Right atrium auricular region (tissue), 2 donors: Measurements from ENCODE around the gene CRACDL. TPM values are rescaled to one million over a fixed set of nuclear protein-coding genes. Genes with fewer than 3 reads are reported as not detected.

Experiments used
- DNase-seq: peaks from one replicate; pipeline ENCODE4 v3.0.0-alpha.2; 2019; ENCODE audit warnings: low spot score
- H3K27ac ChIP-seq, 2 donors: fragments of 200-600 bp; sonication (generic); 1 replicate in 1 of 2; 2 replicates in 1 of 2; pipeline ENCODE4 v1.5.1; 2016 to 2019
- H3K27me3 ChIP-seq, 2 donors: fragments of 200-600 bp; sonication (generic); one replicate each; pipeline versions ENCODE4 v1.5.1 to v1.6.0; 2017 to 2019
- H3K36me3 ChIP-seq: fragments of 200-600 bp; sonication (generic); one replicate; pipeline ENCODE4 v1.5.1; 2016
- H3K4me1 ChIP-seq, 2 donors: fragments of 200-600 bp; sonication (generic); one replicate each; pipeline versions ENCODE4 v1.5.1 to v1.6.0; 2017 to 2019
- H3K4me3 ChIP-seq, 2 donors: fragments of 200-600 bp; sonication (generic); 1 replicate in 1 of 2; 2 replicates in 1 of 2; pipeline ENCODE4 v1.5.1; 2017 to 2019; ENCODE audit warnings: mild to moderate bottlenecking in 1 of 2, moderate library complexity in 1 of 2
- H3K9me3 ChIP-seq, 2 donors: fragments of 200-600 bp; sonication (generic); one replicate each; pipeline ENCODE4 v1.5.1; 2019
- total RNA-seq, 2 donors: library from RNA; depleted of rRNA; stranded (reverse); fragments of >200 nt; gene quantifications; one replicate each; pipeline ENCODE4 v1.1.0, GENCODE V29; 2016
- TF ChIP-seq, protein P1 (sequence below), 2 donors: fragments of 200-600 bp; sonication (generic); IDR thresholded peaks; one replicate each; pipeline ENCODE4 v1.5.1; 2019; ENCODE audit warnings: antibody characterized with exemption in 2 of 2

Gene CRACDL
- total RNA-seq, 2 donors from 2014 or later: 5.3 to 7.4 TPM

GRCh38 chr2:98777710-98778109 lies 158.3 kb downstream of the CRACDL start:
- H3K27ac ChIP-seq: no peak overlapping the region
- H3K4me3 ChIP-seq: no peak overlapping the region
- no peaks in the 10 kb centered on the region for H3K36me3 ChIP-seq
- no peak for DNase-seq
- peaks cover 0 to 15% of the 10 kb centered on the region in 2 donors for H3K4me1 ChIP-seq
- no peaks in the 10 kb centered on the region for H3K27me3 ChIP-seq
- H3K9me3 ChIP-seq: peaks cover 0 to 18% of the 10 kb centered on the region in 2 donors
- TF ChIP-seq, protein P1, sequence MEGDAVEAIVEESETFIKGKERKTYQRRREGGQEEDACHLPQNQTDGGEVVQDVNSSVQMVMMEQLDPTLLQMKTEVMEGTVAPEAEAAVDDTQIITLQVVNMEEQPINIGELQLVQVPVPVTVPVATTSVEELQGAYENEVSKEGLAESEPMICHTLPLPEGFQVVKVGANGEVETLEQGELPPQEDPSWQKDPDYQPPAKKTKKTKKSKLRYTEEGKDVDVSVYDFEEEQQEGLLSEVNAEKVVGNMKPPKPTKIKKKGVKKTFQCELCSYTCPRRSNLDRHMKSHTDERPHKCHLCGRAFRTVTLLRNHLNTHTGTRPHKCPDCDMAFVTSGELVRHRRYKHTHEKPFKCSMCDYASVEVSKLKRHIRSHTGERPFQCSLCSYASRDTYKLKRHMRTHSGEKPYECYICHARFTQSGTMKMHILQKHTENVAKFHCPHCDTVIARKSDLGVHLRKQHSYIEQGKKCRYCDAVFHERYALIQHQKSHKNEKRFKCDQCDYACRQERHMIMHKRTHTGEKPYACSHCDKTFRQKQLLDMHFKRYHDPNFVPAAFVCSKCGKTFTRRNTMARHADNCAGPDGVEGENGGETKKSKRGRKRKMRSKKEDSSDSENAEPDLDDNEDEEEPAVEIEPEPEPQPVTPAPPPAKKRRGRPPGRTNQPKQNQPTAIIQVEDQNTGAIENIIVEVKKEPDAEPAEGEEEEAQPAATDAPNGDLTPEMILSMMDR (IDR thresholded peaks at IDR 0.05): no peak

DNA sequence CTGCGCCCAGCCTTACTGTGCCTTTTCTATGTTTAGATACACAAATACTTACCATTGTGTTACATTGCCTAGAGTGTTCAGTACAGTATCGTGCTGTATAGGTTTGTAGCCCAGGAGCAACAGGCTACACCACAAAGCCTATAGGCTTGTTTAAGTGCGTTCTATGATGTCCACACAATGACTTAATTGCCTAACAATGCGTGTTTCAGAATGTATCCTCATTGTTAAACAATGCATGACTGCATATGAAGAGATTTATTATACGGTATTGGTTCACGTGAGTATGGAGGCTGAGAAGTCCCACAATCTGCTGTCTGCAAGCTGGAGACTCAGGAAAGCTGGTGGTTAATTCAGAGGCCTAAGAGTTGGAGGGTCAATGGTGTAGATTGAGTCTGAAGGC lies 158.9 kb downstream of the CRACDL start:
- peaks cover 0 to 12% of the 10 kb centered on the region in 2 donors for H3K9me3 ChIP-seq
- H3K27me3 ChIP-seq: no peaks in the 10 kb centered on the region
- H3K4me1 ChIP-seq: peaks cover 0 to 18% of the 10 kb centered on the region in 2 donors
- H3K4me3 ChIP-seq: no peak overlapping the region
- DNase-seq: no peak
- no peaks in the 10 kb centered on the region for H3K36me3 ChIP-seq
- TF ChIP-seq, protein P1 (IDR thresholded peaks at IDR 0.05): no peak
- H3K27ac ChIP-seq: no peak overlapping the region

GRCh38 chr2:98776136-98776535 lies 159.9 kb downstream of the CRACDL start:
- TF ChIP-seq, protein P1 (IDR thresholded peaks at IDR 0.05): no peak
- peak overlapping the region in 1 of 2 donors; percentile 42 for H3K27ac ChIP-seq
- H3K36me3 ChIP-seq: no peaks in the 10 kb centered on the region

GRCh38 chr2:98775146-98775986 lies 160.7 kb downstream of the CRACDL start:
- no peaks in the 10 kb centered on the region for H3K9me3 ChIP-seq
- H3K4me3 ChIP-seq: no peak overlapping the region
- H3K27ac ChIP-seq: peak overlapping the region in 1 of 2 donors; percentile 42

More at GRCh38 chr2:98776136-98776535, 159.9 kb downstream of the CRACDL start:
- Histone ChIP-seq H3K9me3 (peaks cover 0 to 3% of the 10 kb centered on the region in 2 donors), H3K4me3 (no peak overlapping the region), H3K27me3 (no peaks in the 10 kb centered on the region), H3K4me1 (peaks cover 0 to 23% of the 10 kb centered on the region in 2 donors)
- no peak for DNase-seq

DNA sequence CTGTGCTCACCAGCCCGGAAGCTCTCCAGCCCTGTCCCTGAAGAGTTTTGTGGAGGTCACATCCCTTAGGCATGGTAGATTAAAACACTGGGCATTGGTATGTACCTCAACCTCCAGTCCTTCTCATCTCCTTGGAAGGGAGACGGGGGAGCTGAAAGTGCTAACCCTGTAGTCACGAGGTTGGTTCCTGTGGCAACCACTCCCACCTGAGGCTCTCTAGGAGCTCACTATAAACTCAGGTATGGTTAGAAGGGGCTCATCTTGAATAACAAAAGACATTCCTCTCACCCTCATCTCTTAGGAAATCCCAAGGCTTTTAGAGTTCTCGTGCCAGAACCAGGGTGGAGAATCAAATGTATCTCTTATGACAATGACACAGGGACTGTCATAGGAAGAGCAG lies 162.1 kb downstream of the CRACDL start:
- peaks cover 0 to 34% of the 10 kb centered on the region in 2 donors for H3K4me1 ChIP-seq
- DNase-seq: no peak
- H3K27me3 ChIP-seq: no peaks in the 10 kb centered on the region
- H3K36me3 ChIP-seq: no peaks in the 10 kb centered on the region
- H3K4me3 ChIP-seq: no peak overlapping the region
- no peaks in the 10 kb centered on the region for H3K9me3 ChIP-seq
- TF ChIP-seq, protein P1 (IDR thresholded peaks at IDR 0.05): no peak
- H3K27ac ChIP-seq: no peak overlapping the region

More at GRCh38 chr2:98775146-98775986, 160.7 kb downstream of the CRACDL start:
- no peak for DNase-seq
- TF ChIP-seq, protein P1 (IDR thresholded peaks at IDR 0.05): no peak
- Histone ChIP-seq H3K4me1 (peaks cover 0 to 23% of the 10 kb centered on the region in 2 donors), H3K27me3 (no peaks in the 10 kb centered on the region), H3K36me3 (no peaks in the 10 kb centered on the region)
